GM18870 (cell line): Measurements from ENCODE around the gene ASCC2.

Experiments used
- ATAC-seq: cut with Tn5 transposase; IDR thresholded peaks from one replicate; pipeline ENCODE4 v1.9.1; 2021; ENCODE audit warnings: moderate library complexity; ENCODE audit not compliant: unreplicated experiment

The ASCC2 gene

GRCh38 chr22:29788339-29789279, 49.5 kb downstream of the ASCC2 start:
- no peak for ATAC-seq

GRCh38 chr22:29787371-29787980, 50.6 kb downstream of the ASCC2 start:
- ATAC-seq = no peak

- no peak for ATAC-seq
Observed at GRCh38 chr22:29786031-29786430, 52.0 kb downstream of the ASCC2 start.

- ATAC-seq = no peak
Observed at GRCh38 chr22:29784451-29785361, 53.4 kb downstream of the ASCC2 start.

- ATAC-seq = no peak
Observed at GRCh38 chr22:29782061-29782845, 55.8 kb downstream of the ASCC2 start.

GRCh38 chr22:29780748-29781676, 57.1 kb downstream of the ASCC2 start:
- no peak for ATAC-seq

GRCh38 chr22:29780220-29780619, 57.9 kb downstream of the ASCC2 start:
- ATAC-seq = no peak

- ATAC-seq = no peak
Observed at GRCh38 chr22:29773233-29773632, 64.8 kb downstream of the ASCC2 start.

GRCh38 chr22:29772170-29772641, 65.9 kb downstream of the ASCC2 start:
- no peak for ATAC-seq

GRCh38 chr22:29769723-29770321, 68.3 kb downstream of the ASCC2 start:
- no peak for ATAC-seq

- ATAC-seq = no peak
Observed at GRCh38 chr22:29768052-29768693, 69.9 kb downstream of the ASCC2 start.

GRCh38 chr22:29767171-29768051, 70.7 kb downstream of the ASCC2 start, which contains the start of gene UQCR10:
UQCR10 (plus strand) TSS chr22:29767369; CDS start chr22:29767399, 30 bp downstream.
- peak; percentile 53 for ATAC-seq

- ATAC-seq = peak; percentile 74
Observed at GRCh38 chr22:29766632-29767170, 71.4 kb downstream of the ASCC2 start, which contains the start of gene ZMAT5. ZMAT5 (minus strand) TSS chr22:29767007; CDS start chr22:29748544, 18,463 bp downstream.

GRCh38 chr22:29765905-29766631, 72.0 kb downstream of the ASCC2 start:
- peak; percentile 8 for ATAC-seq

GRCh38 chr22:29762263-29762662, 75.8 kb downstream of the ASCC2 start:
- no peak for ATAC-seq

GRCh38 chr22:29758959-29759358, 79.1 kb downstream of the ASCC2 start:
- ATAC-seq = no peak
